SJCRH30 (cell line): ENCODE data around the gene KRT17. TPM values are rescaled to one million over a fixed set of nuclear protein-coding genes. Genes with fewer than 3 reads are reported as not detected.
"Not testable (repeated sequence)": the region's sequence is repeated elsewhere in the genome, so short reads cannot be mapped to it uniquely, and the experiment has no call there.

Source experiments
- DNase-seq, 2 experiments: peaks; one replicate each; pipeline ENCODE4 v3.0.0-alpha.2; 2015 to 2020
- H3K27ac ChIP-seq: fragments of 250-450 bp; sonication (Bioruptor Pico); 2 replicates; pipeline ENCODE4 v1.5.1; 2020; ENCODE audit warnings: mild to moderate bottlenecking, moderate library complexity
- H3K27me3 ChIP-seq: fragments of 250-450 bp; sonication (Bioruptor Pico); 2 replicates; pipeline ENCODE4 v1.5.1; 2020; ENCODE audit warnings: mild to moderate bottlenecking, moderate library complexity
- H3K36me3 ChIP-seq: fragments of 250-450 bp; sonication (Bioruptor Pico); 2 replicates; pipeline ENCODE4 v1.5.1; 2020; ENCODE audit warnings: mild to moderate bottlenecking, moderate library complexity
- H3K4me1 ChIP-seq: fragments of 250-450 bp; sonication (Bioruptor Pico); 2 replicates; pipeline ENCODE4 v1.5.1; 2020; ENCODE audit warnings: mild to moderate bottlenecking, moderate library complexity
- H3K4me3 ChIP-seq: fragments of 250-450 bp; sonication (Bioruptor Pico); 2 replicates; pipeline ENCODE4 v1.5.1; 2020; ENCODE audit warnings: mild to moderate bottlenecking, moderate library complexity
- H3K9me3 ChIP-seq: fragments of 250-450 bp; sonication (Bioruptor Pico); replicated peaks from 2 replicates; pipeline ENCODE4 v1.5.1; 2020; ENCODE audit warnings: mild to moderate bottlenecking, moderate library complexity
- total RNA-seq: library from RNA; depleted of rRNA; stranded (reverse); fragments of >200 nt; shearing (Covaris generic); gene quantifications from 2 replicates; pipeline ENCODE4 v1.2.3, GENCODE V29; 2014

KRT17 gene
- total RNA-seq, 1 experiment from 2014 or later: 134 TPM

DNA sequence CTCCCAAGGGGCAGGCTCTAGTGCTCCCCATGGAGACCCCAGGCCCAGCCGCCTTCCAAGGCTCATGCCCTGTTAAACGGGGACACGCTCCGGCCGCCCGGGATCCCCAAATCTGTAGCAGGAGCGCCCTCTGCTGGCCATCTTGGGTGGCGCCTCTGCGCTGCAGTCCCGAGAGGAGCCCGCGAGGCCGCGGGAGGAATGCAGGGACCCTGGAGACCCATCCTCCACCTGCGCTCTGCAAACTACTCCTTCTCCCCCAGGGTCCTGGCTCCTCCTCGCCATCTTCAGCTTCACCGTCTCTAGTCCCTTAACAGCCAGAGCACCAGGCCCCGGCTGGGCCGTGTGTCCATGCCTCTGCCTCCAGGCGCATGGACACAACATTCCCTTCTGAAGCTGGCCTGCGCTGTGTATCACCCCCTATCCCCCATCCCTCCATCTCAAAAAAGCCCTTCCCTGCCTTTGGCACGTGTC lies 23.6 kb upstream of the KRT17 start:
- H3K4me1 ChIP-seq: peaks cover 23% of the 10 kb centered on the region
- no peaks in the 10 kb centered on the region for H3K27me3 ChIP-seq
- peak; percentile 84 to 89 for DNase-seq
- peak overlapping the region; percentile 36 for H3K4me3 ChIP-seq
- H3K36me3 ChIP-seq: no peaks in the 10 kb centered on the region
- H3K9me3 ChIP-seq: no peaks in the 10 kb centered on the region
- no peak overlapping the region for H3K27ac ChIP-seq

DNA sequence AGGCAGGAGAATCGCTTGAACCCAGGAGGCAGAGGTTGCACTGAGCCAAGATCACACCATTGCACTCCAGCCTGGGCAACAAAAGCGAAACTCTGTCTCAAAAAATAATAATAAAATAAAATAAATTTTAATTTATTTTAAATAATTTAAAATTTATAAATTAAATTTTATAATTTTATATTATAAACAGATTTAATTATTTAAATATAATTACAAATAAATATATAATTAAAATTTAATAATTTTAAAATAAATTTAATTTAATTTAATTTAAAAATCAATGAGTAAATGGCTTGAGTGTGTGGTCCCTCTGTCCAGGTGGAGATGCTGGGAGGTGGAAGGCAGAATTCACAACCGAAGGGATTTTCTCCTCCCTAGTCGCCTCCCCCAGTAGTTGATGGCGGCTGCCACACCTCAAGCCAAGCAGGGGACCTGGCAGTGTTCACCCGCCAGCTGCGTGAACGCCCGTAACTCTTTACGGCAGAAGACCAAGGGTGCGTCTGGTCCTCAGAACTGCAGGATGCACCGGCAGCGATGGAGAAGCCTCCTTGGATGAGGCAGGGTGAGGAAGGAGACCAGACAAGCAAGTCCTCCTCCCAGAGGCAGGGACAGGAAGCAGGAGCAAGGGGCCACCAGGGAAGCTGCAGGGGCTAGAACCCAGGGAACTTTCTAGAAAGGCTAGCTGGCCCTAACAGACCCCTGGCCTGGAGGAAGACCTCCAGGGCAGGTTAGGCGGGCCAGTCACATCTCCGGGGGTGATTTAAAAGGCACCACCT lies 22.9 kb upstream of the KRT17 start:
- DNase-seq: no peak
- Histone ChIP-seq H3K27me3 (no peaks in the 10 kb centered on the region), H3K4me3 (no peak overlapping the region), H3K9me3 (no peaks in the 10 kb centered on the region), H3K27ac (no peak overlapping the region), H3K36me3 (no peaks in the 10 kb centered on the region), H3K4me1 (peaks cover 23% of the 10 kb centered on the region)

DNA sequence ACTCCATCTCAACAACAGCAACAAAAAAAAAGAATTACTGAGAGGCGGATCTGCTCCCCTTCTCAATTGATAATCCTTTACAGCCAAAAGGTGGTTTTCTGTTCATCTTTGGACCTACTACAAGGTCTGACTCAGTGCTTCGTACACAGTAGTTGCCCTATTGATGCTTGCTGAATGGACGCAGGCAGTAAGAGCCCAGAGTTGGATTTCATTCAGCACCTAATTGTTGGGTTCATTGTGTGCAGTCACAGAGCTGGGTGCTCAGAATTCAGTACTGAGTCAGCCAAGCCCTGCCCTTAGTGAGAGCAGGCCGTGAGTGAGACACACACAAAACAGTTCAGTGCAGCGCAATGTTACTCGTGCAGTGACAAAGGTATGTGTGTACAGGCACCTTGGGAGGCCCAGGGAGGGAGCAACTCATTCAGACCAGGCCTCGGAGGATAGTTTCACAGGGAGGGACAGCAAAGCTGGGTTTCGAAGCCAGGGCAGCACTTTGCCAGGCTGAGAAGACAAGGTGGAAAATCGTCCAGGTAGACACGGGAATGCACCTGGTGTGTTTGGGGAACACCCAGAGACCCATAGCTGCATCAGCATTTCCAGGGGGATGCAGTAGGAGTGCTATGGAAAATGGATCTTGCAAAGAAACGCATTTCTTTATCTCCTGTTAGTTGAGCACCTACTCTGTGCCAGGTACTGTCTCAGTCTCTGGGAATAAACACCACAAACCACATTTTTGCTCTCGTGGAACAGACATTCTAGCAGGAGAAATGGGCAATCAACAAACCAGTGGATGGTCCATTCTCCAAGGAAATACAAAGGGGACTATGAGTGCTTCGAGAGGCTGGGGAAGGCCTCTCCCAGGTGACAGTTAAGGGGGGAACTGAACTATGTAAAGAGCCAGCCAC lies 18.1 kb upstream of the KRT17 start:
- H3K4me3 ChIP-seq: no peak overlapping the region
- H3K27ac ChIP-seq: no peak overlapping the region
- no peaks in the 10 kb centered on the region for H3K36me3 ChIP-seq
- no peaks in the 10 kb centered on the region for H3K9me3 ChIP-seq
- H3K4me1 ChIP-seq: peaks cover 8% of the 10 kb centered on the region; the same call in 1 of the 2 replicates
- H3K27me3 ChIP-seq: no peaks in the 10 kb centered on the region
- no peak for DNase-seq

DNA sequence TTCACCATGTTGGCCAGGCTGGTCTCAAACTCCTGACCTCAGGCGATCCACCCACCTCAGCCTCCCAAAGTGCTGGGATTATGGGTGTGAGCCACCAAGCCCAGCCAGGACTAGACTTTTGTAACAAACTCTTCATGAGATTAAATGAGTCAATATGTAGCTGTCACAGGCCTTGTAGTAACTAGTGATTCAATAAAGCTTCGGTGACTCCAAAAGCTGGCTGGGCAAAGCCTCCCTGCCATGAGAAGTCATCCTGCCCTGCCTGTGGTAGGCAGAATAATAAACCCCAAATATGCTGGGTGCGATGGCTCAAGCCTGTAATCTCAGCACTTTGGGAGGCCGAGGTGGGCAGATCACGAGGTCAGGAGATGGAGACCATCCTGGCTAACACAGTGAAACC lies 16.2 kb upstream of the KRT17 start:
- peaks cover 15% of the 10 kb centered on the region for H3K4me1 ChIP-seq
- not testable (repeated sequence) for H3K27ac ChIP-seq, H3K36me3 ChIP-seq, H3K9me3 ChIP-seq, H3K27me3 ChIP-seq, DNase-seq, H3K4me3 ChIP-seq

DNA sequence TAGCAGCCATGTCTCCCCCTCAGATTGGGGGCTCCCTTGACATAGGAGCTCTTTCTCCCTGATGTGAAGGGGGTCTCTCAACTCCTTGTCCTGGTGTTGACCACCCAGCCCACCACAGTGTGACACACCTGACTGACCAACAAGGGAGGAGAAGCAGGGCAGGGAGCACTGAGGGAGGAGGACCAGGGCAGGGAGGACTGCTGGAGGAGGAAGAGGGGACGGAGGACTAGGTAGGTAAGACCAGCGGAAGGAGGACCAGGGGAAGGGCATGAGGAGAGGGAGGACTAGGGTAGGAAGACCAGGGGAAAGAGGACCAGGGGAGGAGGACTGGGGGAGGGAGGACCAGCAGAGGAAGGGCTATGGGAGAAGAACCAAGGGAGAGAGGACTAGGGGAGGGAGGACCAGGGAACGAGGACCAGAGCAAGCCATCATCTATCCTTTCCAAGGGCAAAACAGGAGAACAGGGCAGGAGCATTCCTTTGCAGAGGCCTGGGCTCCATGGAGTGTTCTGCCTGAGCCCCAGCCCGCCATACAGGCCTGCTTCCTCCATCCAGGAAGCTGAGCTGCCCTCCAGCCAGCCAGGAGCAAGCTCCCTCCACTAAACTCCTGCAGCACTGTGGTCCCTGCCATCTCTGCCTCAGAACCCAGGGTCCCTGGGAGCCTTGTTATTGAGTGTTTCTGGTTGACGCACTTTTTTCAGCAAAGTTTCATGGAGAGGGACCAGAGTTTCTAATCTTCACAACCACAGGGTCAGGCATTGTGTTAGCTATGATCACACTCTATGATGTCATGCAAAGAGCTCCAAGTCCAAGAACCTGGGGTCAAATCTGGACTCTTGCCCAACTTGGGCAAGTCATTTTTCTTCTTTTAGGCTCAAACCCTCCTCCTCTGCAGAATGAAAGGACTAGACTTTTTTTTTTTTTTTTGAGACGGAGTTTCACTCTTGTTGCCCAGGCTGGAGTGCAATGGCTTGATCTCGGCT lies 15.4 kb upstream of the KRT17 start:
- no peak for DNase-seq
- H3K27ac ChIP-seq: no peak overlapping the region

DNA sequence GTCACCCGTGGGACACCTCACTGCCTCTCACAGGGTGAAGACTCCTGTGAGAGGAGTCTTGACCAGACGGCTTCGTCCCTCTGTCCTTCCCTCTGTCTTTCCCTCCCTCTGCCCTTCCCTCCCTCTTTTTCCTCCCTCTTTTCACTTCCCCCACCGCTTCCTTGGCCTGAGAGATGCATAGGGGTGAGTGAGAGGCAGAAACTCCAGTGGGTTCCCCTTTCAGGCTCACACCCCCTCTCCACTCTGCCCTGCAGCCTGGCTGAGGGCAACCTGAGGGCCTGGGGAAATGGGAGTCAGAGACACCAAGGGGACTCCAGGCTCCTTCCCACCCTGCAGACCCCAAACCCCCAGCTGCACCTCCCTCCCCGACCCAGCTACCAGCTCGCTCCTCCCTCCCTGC lies 14.6 kb upstream of the KRT17 start:
- Histone ChIP-seq H3K27ac (no peak overlapping the region), H3K9me3 (no peaks in the 10 kb centered on the region), H3K27me3 (no peaks in the 10 kb centered on the region), H3K4me3 (no peak overlapping the region), H3K36me3 (no peaks in the 10 kb centered on the region), H3K4me1 (peaks cover 26% of the 10 kb centered on the region)
- no peak for DNase-seq

More for the DNA sequence above, 15.4 kb upstream of the KRT17 start:
- no peak overlapping the region for H3K4me3 ChIP-seq
- no peaks in the 10 kb centered on the region for H3K27me3 ChIP-seq
- H3K36me3 ChIP-seq: no peaks in the 10 kb centered on the region
- peaks cover 17% of the 10 kb centered on the region for H3K4me1 ChIP-seq
- H3K9me3 ChIP-seq: no peaks in the 10 kb centered on the region

DNA sequence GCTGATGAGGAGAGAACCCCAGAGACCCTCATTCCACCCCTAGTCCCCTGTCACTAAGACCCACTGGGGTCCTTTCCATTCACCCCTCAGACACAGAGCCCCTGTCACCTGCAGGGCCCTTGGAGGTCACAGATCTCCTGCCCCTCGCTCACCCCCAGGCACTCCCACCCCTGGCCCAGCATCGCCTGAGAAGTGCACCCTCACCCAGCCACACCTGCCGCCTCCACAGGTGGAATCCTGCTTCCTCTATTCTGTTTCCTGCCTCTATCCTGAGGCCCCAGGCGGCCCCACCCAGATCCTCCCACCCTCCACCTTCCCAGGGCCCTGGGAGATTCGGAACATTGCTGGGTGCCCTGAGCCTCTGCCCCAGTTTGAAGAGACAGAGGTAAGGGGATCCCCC lies 13.8 kb upstream of the KRT17 start:
- Histone ChIP-seq H3K27ac (no peak overlapping the region), H3K9me3 (no peaks in the 10 kb centered on the region), H3K4me1 (peaks cover 30% of the 10 kb centered on the region), H3K36me3 (no peaks in the 10 kb centered on the region), H3K4me3 (no peak overlapping the region), H3K27me3 (no peaks in the 10 kb centered on the region)
- DNase-seq: no peak

DNA sequence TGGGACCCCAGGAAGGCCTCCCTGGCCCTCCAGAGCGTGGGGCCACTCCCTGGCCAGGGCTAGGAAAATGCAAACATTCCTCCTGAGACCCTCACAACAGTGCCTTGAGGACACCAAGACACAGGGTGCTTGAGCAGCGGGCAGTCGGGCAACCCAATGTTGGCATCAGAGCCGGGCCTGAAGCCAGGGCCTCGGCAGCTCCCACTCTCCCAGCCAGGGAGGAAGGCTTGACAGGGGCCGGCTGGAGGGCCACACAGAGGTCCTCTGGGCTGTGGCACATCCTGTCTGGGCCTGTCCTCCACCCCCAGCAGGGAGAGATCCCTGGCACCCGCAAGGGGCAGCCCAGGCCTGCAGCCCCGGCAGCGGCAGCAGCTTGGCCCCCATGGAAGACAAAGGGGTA lies 12.3 kb upstream of the KRT17 start:
- Histone ChIP-seq H3K4me3 (no peak overlapping the region), H3K27ac (peak overlapping the region; percentile 80; the same call in 1 of the 2 replicates)
- no peak for DNase-seq

DNA sequence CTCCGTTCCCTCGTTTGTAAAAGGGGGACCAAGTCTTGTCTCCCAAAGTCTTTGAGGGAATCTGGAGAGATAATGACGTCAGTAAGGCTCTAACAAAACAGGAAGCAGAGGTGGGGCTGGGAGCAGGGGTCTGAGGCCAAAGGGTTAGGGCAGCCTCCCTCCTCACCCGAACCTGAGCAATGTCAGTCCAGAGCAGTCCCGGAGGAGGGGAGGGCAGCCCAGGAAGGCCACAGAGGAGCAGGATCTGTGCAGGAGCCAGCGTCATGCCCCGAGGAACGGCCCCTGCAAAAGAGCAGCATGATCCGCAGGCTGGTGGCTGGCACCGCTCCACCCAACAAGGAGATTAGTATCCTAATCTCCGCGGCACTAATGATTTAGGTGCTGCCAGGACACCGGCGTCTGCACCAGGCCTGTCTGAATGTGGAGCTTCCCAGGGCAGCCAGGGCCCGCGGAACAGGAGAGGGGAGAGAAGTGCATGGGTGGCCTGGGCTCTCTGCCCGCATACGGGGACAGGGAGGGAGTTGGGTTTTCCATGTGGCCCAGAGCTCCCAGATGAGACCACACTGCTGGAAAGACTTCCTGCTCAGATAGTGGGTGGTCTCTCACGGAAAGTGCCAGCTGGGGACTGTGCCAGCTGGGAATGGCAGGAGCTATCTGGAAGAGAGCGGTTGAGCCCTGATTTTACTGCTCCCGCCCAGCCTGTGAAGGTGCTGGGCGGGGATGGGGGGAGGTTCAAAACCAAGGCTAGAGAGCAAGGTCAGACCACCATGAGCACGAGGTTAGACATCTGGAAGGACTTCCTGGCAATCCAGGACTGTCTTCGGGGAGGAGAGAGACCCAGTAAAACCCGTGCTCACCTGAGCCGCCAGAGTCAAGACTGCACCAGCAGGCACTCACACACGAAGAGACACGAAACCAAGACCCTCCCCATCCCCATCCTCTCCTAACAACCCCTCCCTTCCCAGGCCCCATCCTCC lies 11.0 kb upstream of the KRT17 start:
- Histone ChIP-seq H3K4me3 (peak overlapping the region; percentile 26), H3K27ac (peak overlapping the region; percentile 80), H3K27me3 (no peaks in the 10 kb centered on the region), H3K9me3 (no peaks in the 10 kb centered on the region), H3K4me1 (peaks cover 46% of the 10 kb centered on the region), H3K36me3 (no peaks in the 10 kb centered on the region)
- peak; percentile 93 to 95 for DNase-seq

More for the DNA sequence above, 12.3 kb upstream of the KRT17 start:
- no peaks in the 10 kb centered on the region for H3K36me3 ChIP-seq
- H3K4me1 ChIP-seq: peaks cover 39% of the 10 kb centered on the region
- H3K27me3 ChIP-seq: no peaks in the 10 kb centered on the region
- no peaks in the 10 kb centered on the region for H3K9me3 ChIP-seq

DNA sequence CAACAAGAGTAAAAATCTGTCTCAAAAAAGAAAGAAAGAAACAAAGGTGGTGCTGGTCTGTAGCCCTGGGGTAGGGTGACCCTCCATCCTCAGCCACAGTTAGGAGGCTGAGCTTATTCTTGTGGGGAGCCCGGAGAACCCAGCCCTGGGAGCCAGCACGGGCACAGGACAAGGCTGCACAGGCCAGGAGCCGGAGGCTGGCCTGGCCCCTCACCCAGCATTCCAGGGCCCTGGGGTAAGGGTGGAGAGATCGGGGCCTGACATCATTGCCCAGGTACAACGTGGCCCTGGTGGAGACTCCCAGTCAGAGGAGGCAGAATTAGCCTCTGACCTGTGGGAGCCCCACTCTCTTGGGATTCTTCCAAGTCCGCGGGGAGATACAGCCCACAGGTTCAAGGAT lies 10.3 kb upstream of the KRT17 start:
- no peaks in the 10 kb centered on the region for H3K36me3 ChIP-seq
- DNase-seq: no peak
- peak overlapping the region; percentile 26 for H3K4me3 ChIP-seq
- H3K4me1 ChIP-seq: peaks cover 52% of the 10 kb centered on the region
- H3K9me3 ChIP-seq: no peaks in the 10 kb centered on the region
- H3K27ac ChIP-seq: peak overlapping the region; percentile 80
- no peaks in the 10 kb centered on the region for H3K27me3 ChIP-seq

DNA sequence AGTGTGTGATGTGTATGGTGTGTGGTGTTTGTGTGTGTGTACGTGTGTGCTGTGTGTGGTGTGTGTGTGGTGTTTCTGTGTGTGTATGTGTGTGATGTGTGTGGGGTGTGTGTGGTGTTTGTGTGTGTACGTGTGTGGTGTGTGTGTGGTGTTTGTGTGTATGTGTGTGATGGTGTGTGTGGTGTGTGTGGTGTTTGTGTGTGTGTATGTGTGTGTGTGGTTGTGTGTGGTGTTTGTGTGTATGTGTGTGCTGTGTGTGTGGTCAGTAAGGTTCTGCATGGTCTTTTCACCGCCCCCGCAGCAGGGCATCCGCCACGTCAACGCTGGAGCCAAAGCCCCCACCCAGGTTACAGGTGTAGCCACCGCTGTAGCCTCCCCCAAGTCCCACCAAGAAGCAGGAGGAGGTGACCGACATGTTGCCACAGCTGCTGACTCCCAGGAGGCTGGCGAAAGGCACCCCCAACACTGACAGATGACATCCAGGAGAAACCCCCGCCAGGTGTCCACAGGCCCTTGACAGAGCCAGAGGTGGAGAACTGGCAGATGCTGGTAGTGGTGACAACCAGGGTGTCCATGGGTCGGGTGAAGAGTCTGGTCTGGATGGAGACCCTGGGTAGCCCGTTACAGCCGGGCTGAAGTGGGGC lies 9.3 kb upstream of the KRT17 start:
- Histone ChIP-seq H3K27me3 (no peaks in the 10 kb centered on the region), H3K9me3 (no peaks in the 10 kb centered on the region), H3K4me1 (peaks cover 54% of the 10 kb centered on the region), H3K36me3 (no peaks in the 10 kb centered on the region), H3K27ac (peak overlapping the region; percentile 80), H3K4me3 (peak overlapping the region; percentile 26)
- peak; percentile 63 to 66 for DNase-seq

DNA sequence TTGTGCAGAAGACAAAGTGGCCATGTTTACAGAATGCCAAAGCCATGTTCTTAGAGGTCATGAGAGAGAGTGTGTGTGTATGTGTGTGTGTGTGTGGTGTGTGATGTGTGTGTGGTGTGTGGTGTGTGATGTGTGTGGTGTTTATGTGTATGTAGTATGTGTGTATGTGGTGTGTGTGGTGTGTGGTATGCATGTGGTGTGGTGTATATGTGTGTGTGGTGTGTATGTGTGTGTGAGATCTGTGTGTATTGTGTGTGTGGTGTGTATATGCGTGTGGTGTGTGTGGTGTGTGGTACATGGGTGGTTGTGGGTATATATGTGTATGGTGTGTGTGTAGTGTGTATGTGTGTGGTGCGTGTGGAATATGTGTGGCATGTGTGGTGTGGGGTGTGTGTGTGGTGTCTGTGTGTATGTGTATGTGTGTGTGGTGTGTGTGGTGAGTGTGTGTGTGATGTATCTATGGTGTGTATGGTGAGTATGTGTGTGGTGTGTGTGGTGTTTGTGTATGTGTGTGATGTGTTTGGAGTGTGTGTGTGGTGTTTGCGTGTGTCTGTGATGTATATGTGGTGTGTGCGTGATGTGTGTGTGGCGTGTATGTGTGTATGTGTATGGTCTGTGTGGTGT lies 8.2 kb upstream of the KRT17 start:
- no peak overlapping the region for H3K4me3 ChIP-seq
- H3K27me3 ChIP-seq: no peaks in the 10 kb centered on the region
- peaks cover 54% of the 10 kb centered on the region for H3K4me1 ChIP-seq
- H3K27ac ChIP-seq: peak overlapping the region; percentile 71; the same call in 1 of the 2 replicates
- no peaks in the 10 kb centered on the region for H3K36me3 ChIP-seq
- no peaks in the 10 kb centered on the region for H3K9me3 ChIP-seq
- no peak for DNase-seq
